Measurements from ENCODE around the gene MYORG.

DNA sequence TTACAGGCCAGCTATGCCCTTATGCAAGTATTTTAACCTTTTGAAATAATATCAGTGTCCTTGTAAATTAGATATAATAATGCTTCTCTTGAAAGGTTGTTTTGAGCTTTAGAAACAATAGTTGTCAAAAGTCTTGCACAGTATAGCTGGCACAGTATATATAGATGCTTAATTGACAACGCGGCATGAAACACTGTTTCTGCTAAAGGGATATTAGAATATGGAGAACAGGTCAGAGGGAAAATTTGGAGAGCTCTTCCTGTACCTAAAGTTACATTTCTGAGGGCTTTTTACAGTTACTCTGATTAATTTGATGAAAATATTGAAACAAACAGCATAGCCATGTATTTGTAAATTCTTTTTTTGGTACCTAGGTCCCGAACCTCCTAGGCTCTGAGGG lies 42.9 kb downstream of the MYORG start:
- TF ChIP-seq, protein P1, sequence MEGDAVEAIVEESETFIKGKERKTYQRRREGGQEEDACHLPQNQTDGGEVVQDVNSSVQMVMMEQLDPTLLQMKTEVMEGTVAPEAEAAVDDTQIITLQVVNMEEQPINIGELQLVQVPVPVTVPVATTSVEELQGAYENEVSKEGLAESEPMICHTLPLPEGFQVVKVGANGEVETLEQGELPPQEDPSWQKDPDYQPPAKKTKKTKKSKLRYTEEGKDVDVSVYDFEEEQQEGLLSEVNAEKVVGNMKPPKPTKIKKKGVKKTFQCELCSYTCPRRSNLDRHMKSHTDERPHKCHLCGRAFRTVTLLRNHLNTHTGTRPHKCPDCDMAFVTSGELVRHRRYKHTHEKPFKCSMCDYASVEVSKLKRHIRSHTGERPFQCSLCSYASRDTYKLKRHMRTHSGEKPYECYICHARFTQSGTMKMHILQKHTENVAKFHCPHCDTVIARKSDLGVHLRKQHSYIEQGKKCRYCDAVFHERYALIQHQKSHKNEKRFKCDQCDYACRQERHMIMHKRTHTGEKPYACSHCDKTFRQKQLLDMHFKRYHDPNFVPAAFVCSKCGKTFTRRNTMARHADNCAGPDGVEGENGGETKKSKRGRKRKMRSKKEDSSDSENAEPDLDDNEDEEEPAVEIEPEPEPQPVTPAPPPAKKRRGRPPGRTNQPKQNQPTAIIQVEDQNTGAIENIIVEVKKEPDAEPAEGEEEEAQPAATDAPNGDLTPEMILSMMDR (IDR thresholded peaks at IDR 0.05 in 4 of 5, conservative IDR thresholded peaks at IDR 0.05 in 1 of 5) = no peak
- no peak for TF ChIP-seq POLR2A (IDR thresholded peaks at IDR 0.05)
